Calu3 (cell line): Measurements from ENCODE around the gene GYPC. TPM values are rescaled to one million over a fixed set of nuclear protein-coding genes. Genes with fewer than 3 reads are reported as not detected.

Source experiments
- Bru-seq: library from RNA; stranded (reverse); fragments of 400-500 nt; gene quantifications from one replicate; lab custom pipeline; 2021; lab: Mats Ljungman, UMichigan
- BruChase-seq, 2 experiments: library from RNA; stranded (reverse); fragments of 400-500 nt; gene quantifications; one replicate each; lab custom pipeline; 2021; lab: Mats Ljungman, UMichigan
- BruUV-seq: library from RNA; stranded (reverse); fragments of 400-500 nt; replicated peaks from 2 replicates; lab custom pipeline; 2021; lab: Mats Ljungman, UMichigan
- CTCF ChIA-PET: fragments of 300-600 bp; sonication (Branson Sonifier 250); formaldehyde crosslinking; loops from one replicate; lab custom pipeline; 2022; ENCODE audit warnings: antibody characterized with exemption; lab: Charles Lee
- DNase-seq: peaks from one replicate; pipeline ENCODE4 v3.0.0; 2022
- H3K27ac Mint-ChIP-seq: one replicate; pipeline ENCODE4 v1.8.0; 2022; ENCODE audit warnings: mixed read lengths; ENCODE audit not compliant: unreplicated experiment
- H3K27me3 Mint-ChIP-seq: one replicate; pipeline ENCODE4 v1.8.0; 2022; ENCODE audit warnings: mixed read lengths; ENCODE audit not compliant: unreplicated experiment
- H3K36me3 Mint-ChIP-seq: one replicate; pipeline ENCODE4 v1.8.0; 2022; ENCODE audit warnings: mild to moderate bottlenecking, moderate library complexity, mixed read lengths; ENCODE audit not compliant: insufficient read depth, unreplicated experiment
- H3K4me1 Mint-ChIP-seq: one replicate; pipeline ENCODE4 v1.8.0; 2022; ENCODE audit warnings: mild to moderate bottlenecking, low read depth, mixed read lengths; ENCODE audit not compliant: unreplicated experiment
- H3K4me3 Mint-ChIP-seq: one replicate; pipeline ENCODE4 v1.8.0; 2022; ENCODE audit warnings: mild to moderate bottlenecking, low read depth, moderate library complexity, mixed read lengths; ENCODE audit not compliant: unreplicated experiment
- H3K9me3 Mint-ChIP-seq: one replicate; pipeline ENCODE4 v1.8.0; 2022; ENCODE audit warnings: low read depth, mixed read lengths; ENCODE audit not compliant: unreplicated experiment
- intact Hi-C: fragments of 100-400 bp; cut with micrococcal nuclease; formaldehyde crosslinking; loops from one replicate; pipeline ENCODE4 v1.10.0; 2022; ENCODE audit not compliant: unreplicated experiment
- long read RNA-seq: library from polyadenylated mRNA; stranded (forward); transcript quantifications from one replicate; pipeline ENCODE4 v2.0.0, GENCODE V29; 2022
- total RNA-seq: library from RNA; stranded (reverse); gene quantifications from 2 replicates; pipeline ENCODE4 v1.2.3, GENCODE V29; 2022
- TF ChIP-seq, protein P1 (sequence below): fragments of 200-600 bp; IDR thresholded peaks from one replicate; pipeline ENCODE4 v1.8.0; 2022; ENCODE audit warnings: antibody characterized with exemption; ENCODE audit not compliant: unreplicated experiment

GYPC gene, protein sequence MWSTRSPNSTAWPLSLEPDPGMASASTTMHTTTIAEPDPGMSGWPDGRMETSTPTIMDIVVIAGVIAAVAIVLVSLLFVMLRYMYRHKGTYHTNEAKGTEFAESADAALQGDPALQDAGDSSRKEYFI
- total RNA-seq (not detected in 2 replicates), Bru-seq, nascent RNA (not detected), BruChase-seq, experiment 1, labeled RNA remaining after a 6-hour chase (not detected), BruChase-seq, experiment 2, labeled RNA remaining after a 2-hour chase (not detected)
- long read RNA-seq: 0 reads

DNA sequence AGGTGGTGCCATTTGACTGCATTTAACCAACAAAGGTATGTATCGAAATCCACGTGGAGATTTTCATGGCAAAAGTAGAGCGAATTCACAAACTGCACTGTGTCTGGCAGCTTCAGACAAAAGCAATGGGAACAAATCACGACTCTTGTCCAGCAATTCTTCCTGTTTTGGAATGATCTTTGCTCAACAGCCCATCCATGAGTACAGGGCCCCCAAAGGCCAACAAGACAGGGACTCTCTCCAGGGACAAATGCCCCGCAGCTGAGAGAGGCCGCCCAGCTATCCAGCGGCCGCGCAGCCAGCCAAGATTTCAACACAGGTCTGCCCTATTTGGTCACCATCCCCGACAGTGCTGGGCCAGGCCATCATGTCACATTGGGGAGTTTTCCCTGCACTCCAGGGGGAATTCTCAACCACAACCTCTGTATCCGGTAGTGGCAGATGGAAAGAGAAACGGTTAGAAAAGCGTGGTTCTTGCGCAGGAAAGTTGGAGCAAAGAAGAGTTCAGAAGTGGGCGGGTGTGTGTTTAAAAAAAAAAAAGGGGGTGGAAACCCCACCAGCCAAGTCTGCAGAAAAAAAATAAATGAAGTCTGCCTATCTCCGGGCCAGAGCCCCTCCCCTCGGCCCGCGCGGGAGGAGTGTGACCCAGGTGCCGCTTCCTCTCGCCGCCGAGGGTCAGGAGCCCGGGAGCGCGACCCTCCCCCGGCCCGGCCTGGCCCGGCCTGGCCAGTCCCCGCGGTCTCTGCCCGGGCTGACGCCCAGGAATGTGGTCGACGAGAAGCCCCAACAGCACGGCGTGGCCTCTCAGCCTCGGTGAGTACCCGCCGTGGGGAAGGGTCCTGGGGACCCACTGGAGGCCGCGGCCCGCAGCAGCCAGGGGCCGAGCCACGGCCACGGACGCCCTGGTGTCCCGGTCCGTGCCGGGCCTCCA is at the start of gene GYPC:
GYPC (plus strand) TSS at position 659 of the 931 bp plus-strand sequence; CDS start at position 765, 106 bp downstream.
- CTCF ChIA-PET: interaction anchor here (0.7 to 1.2 kb wide), 2 partner anchors 31 to 912 kb away, joined by 3 read pairs; no protein-coding TSS in a partner anchor
- Mint-ChIP-seq H3K36me3 (no peaks in the 10 kb centered on the region), H3K4me1 (no peaks in the 10 kb centered on the region), H3K27ac (no peak within 1 kb of the TSS), H3K27me3 (no peaks in the 10 kb centered on the region), H3K4me3 (no peak within 1 kb of the TSS), H3K9me3 (peaks cover 7% of the 10 kb centered on the region)
- no peak for DNase-seq
- BruUV-seq: no TSS peak
- TF ChIP-seq, protein P1, sequence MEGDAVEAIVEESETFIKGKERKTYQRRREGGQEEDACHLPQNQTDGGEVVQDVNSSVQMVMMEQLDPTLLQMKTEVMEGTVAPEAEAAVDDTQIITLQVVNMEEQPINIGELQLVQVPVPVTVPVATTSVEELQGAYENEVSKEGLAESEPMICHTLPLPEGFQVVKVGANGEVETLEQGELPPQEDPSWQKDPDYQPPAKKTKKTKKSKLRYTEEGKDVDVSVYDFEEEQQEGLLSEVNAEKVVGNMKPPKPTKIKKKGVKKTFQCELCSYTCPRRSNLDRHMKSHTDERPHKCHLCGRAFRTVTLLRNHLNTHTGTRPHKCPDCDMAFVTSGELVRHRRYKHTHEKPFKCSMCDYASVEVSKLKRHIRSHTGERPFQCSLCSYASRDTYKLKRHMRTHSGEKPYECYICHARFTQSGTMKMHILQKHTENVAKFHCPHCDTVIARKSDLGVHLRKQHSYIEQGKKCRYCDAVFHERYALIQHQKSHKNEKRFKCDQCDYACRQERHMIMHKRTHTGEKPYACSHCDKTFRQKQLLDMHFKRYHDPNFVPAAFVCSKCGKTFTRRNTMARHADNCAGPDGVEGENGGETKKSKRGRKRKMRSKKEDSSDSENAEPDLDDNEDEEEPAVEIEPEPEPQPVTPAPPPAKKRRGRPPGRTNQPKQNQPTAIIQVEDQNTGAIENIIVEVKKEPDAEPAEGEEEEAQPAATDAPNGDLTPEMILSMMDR: no peak
- intact Hi-C loops: no loop called here

DNA sequence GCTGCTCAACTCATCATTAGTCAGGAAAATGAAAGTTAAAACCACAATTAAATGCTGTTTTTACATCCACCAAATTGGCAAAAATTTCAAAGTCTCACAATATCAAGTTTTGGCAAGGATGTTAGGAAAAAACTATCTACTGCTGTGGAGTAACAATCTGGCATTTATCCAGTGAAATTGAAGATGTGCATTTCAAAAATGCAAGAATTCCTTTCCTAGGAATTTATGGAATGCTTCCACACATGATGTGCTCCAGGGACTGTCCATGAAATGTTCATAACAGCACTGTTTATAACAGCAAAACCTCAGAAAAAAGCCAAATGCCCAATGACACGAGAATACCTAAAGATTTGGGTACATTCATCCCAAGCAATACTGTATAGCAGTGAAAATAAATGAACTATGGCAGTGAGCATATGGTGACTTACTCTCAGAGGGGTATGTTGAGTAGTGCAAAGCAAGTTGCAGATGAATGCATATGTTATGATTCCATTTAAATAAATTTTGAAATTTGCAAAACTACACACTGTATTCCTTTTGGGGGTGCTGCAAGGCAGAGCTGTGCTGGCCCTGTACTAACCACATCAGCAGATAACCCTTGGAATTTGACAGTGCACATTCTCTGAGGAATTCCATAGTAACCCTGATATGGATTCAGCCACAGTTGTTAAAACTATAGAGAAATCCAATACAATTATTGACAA is 41.3 kb upstream of the GYPC start:
- intact Hi-C loops: no loop called here
- TF ChIP-seq, protein P1: no peak
- H3K4me1 Mint-ChIP-seq: no peaks in the 10 kb centered on the region
- no peaks in the 10 kb centered on the region for H3K36me3 Mint-ChIP-seq
- CTCF ChIA-PET: no interaction called here
- no peak overlapping the region for H3K4me3 Mint-ChIP-seq
- no peaks in the 10 kb centered on the region for H3K9me3 Mint-ChIP-seq
- BruUV-seq: no TSS peak
- no peak for DNase-seq
- H3K27me3 Mint-ChIP-seq: no peaks in the 10 kb centered on the region
- H3K27ac Mint-ChIP-seq: no peak overlapping the region

DNA sequence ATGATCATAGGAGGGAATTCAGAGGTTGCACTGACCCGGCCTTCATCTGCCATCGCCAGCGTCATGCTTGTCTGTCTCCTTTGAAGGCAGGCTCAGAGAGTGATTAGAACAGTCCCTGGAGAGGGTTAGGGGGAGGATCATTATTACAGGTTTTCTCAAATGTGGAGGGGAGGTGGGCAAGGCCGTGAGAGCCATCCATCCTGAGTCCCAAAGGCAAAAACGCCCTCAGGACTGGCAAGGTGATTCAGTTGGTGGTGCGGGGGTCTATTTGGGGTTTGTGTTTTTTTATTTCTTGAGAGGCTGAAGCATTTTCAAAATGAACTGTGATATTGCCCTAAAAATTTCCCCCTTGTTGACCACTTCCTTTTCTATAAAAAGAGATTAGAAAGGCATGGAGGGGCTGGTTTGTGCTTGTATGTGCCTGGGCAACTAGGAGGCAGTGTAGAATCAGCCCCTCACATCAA is 39.3 kb upstream of the GYPC start:
- CTCF ChIA-PET: interaction anchor here (0.6 kb wide), 1 partner anchor 1200 kb away, joined by 3 read pairs; no protein-coding TSS in a partner anchor
- no TSS peak for BruUV-seq
- Mint-ChIP-seq H3K36me3 (no peaks in the 10 kb centered on the region), H3K9me3 (peaks cover 2% of the 10 kb centered on the region), H3K27ac (no peak overlapping the region), H3K4me3 (no peak overlapping the region), H3K27me3 (no peaks in the 10 kb centered on the region), H3K4me1 (no peaks in the 10 kb centered on the region)
- TF ChIP-seq, protein P1: no peak
- DNase-seq: no peak
- intact Hi-C loops: no loop called here

DNA sequence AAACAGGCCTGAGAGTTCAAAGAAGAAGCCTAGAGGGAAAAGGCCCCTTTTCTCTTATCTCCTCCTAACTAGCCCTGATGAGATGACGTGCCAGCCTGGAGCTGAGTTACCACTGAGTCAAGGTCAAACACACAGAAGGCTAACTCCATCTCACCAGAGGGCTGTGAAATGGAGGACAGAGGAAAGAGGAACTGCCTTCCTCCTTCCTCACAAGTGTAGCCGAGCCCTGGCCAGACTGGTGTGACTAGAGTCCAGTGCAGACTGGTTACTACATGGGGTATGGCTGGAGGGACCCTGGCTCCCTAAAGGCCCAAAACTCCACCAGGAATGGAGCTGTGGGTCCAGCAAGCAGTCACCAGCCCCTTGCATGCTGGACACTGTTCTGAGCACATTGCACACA is 35.7 kb upstream of the GYPC start:
- BruUV-seq: no TSS peak
- intact Hi-C loops: no loop called here
- TF ChIP-seq, protein P1: no peak
- no peak overlapping the region for H3K27ac Mint-ChIP-seq
- H3K27me3 Mint-ChIP-seq: no peaks in the 10 kb centered on the region
- no peaks in the 10 kb centered on the region for H3K4me1 Mint-ChIP-seq
- H3K36me3 Mint-ChIP-seq: no peaks in the 10 kb centered on the region
- no peak for DNase-seq
- CTCF ChIA-PET: no interaction called here
- no peak overlapping the region for H3K4me3 Mint-ChIP-seq
- H3K9me3 Mint-ChIP-seq: peaks cover 3% of the 10 kb centered on the region
